Measurements from ENCODE around the gene IL12RB2.

Gene IL12RB2

GRCh38 chr1:67347688-67348472, 40.2 kb downstream of the IL12RB2 start:
- DNase-seq (ENCODE audit: low read depth, low spot score), result peak; percentile 11

GRCh38 chr1:67348586-67349252, 41.0 kb downstream of the IL12RB2 start:
- no peak for DNase-seq (ENCODE audit: low read depth, low spot score)

DNA sequence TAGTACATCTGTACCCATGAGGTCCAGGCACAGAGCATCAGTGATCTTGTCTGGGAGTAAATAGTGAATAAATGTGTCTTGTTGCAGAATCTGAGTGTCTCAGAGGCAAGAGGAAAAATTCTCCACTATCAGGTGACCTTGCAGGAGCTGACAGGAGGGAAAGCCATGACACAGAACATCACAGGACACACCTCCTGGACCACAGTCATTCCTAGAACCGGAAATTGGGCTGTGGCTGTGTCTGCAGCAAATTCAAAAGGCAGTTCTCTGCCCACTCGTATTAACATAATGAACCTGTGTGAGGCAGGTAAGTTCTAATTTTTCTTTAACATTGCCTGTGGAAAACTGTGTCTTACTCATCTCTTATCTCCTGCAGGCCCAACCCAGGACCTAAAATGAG, 43.1 kb downstream of the IL12RB2 start:
- no peak for DNase-seq (ENCODE audit: low read depth, low spot score)

- DNase-seq (ENCODE audit: low read depth, low spot score), result no peak
Measured at GRCh38 chr1:67352211-67352610, 44.5 kb downstream of the IL12RB2 start.

GRCh38 chr1:67355745-67356424, 48.2 kb downstream of the IL12RB2 start:
- no peak for DNase-seq (ENCODE audit: low read depth, low spot score)

- DNase-seq (ENCODE audit: low read depth, low spot score), result no peak
Measured at GRCh38 chr1:67359592-67359991, 51.9 kb downstream of the IL12RB2 start.

DNA sequence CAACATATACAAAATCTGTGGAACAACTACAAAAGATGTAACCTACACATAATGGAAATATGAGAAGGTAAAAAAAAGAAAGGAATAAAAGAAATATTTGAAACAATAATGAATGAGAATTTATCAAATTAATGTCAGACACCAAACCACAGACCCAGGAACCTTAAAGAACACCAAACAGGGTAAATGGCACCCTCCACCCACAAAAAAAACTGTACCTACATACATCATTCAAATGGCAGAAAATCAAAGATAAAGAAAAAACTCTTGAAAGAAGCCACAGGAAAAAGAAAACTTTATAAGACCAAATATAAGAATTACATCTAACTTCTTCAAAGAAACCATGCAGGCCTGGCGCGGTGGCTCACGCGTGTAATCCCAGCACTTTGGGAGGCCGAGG, 54.0 kb downstream of the IL12RB2 start:
- DNase-seq (ENCODE audit: low read depth, low spot score), result no peak

GRCh38 chr1:67367370-67368045, 59.8 kb downstream of the IL12RB2 start:
- DNase-seq (ENCODE audit: low read depth, low spot score), result no peak

DNA sequence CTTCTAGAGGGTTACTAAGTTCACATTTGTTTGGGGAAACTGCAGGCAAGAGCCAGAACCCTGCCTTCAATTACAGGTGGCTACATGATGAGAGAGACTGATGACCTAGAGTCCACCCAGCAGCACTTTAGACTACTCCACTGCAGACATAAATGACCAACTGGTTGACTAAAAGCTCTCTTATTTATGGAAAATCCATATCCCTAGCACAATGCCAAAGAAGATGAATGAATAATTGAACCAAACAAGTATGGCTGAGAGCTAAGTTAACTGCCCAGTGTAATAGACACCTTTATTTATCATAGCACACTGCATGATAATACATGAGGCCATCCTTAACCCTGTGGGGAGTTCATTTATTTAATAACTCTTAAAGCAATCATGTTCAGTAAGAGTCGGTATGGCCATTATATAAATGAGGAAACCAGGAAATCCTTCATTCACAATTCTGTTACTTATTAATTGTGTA, 60.4 kb downstream of the IL12RB2 start:
- no peak for DNase-seq (ENCODE audit: low read depth, low spot score)

DNA sequence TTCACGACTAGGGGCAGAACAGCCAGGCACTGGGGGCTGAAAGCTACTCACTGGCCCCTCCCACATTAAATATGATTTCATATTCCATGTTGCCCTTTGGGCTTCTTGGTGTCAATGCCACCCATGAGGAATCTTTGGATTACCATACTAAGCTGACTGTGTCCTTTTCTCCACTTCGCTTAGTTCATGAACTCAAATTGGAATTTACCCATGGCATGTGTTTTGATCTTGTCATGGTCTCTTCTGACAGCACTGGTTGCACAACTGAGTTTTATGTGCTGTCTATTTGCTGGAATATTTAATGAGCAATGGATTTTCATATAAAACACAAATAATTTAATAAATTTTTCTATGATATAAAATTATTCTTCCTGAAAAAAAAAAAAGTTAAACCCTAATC, 63.4 kb downstream of the IL12RB2 start:
- DNase-seq (ENCODE audit: low read depth, low spot score), result no peak

- no peak for DNase-seq (ENCODE audit: low read depth, low spot score)
Measured at GRCh38 chr1:67371681-67372080, 64.0 kb downstream of the IL12RB2 start.

GRCh38 chr1:67372136-67372535, 64.5 kb downstream of the IL12RB2 start:
- no peak for DNase-seq (ENCODE audit: low read depth, low spot score)

DNA sequence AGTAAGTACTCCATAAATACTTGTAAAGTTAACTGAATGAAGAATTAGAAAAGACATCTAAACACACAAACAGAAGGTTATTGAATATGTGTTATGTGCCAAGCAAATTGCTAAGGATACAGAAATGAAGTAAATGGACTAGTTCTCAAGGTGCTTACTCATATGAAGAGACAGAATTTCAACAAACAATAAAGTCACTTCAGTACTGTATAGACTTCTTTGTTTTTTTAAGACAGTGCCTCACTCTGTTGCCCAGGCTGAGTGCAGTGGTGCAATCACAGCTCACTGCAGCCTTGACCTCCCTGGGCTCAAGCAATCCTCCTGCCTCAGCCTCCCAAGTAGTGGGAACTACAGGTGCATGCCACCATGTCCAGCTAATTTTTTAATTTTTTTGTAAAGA, 65.2 kb downstream of the IL12RB2 start:
- no peak for DNase-seq (ENCODE audit: low read depth, low spot score)

DNA sequence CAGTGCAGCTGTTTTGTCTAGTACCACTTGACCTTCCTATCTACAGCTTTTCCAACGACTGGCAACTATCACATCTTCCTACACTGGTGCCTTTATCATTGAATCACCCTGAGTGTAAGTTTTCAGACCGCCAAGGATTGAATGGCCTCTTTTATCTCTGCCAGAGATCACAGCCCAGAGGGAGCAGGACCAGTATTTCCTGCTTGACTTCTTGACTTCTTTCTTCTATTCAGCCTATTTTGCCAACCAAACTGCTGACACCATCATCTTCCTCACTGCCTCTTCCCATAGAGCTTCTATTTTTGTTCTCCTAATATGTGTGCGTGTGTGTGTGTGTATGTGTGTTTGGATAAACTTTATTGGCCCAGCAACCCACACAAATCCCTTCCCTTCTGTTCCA, 68.7 kb downstream of the IL12RB2 start:
- no peak for DNase-seq (ENCODE audit: low read depth, low spot score)

- no peak for DNase-seq (ENCODE audit: low read depth, low spot score)
Measured at GRCh38 chr1:67377253-67377652, 69.6 kb downstream of the IL12RB2 start.

GRCh38 chr1:67381154-67381553, 73.5 kb downstream of the IL12RB2 start:
- no peak for DNase-seq (ENCODE audit: low read depth, low spot score)

DNA sequence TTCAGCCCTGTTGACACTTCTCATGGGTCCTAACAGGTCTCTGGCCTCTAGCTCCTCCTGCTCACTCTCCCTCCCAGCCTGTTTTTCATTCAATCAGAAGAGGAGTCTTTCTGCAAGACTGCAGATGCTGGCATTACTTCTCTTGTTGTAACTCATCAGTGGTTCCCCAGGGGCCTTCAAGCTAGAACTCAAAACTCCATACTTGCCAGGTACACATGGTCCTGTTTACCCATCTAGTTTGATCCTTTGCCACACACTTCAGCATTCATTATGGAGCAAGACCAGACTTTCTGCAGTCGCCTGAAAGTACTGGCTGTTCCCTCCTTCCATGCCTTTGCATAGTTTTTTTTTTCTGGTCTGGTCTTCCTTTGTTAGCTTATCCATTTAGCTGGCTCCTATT, 74.6 kb downstream of the IL12RB2 start:
- no peak for DNase-seq (ENCODE audit: low read depth, low spot score)

DNA sequence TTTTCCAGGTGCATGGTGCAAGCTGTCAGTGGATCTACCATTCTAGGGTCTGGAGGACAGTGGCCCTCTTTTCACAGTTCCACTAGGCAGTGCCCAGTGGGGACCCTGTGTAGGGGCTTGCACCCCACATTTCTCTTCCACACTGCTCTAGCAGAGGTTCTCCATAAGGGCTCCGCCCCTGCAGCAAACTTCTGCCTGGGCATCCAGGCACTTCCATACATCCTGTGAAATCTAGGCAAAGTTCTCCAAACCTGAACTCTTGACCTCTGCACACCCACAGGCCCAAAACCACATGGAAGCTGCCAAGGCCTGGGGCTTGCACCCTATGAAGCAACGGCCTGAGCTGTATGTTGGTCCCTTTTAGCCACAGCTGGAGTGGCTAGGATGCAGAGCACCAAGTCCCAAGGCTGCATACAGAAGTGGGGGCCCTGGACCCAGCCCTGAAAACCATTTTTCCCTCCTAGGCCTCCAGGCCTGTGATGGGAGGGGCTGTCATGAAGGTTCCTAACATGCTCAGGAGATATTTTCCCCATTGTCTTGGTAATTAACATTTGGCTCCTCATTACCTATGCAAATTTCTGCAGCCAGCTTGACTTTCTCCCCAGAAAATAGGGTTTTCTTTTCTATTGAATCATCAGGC, 76.4 kb downstream of the IL12RB2 start:
- no peak for DNase-seq (ENCODE audit: low read depth, low spot score)

DNA sequence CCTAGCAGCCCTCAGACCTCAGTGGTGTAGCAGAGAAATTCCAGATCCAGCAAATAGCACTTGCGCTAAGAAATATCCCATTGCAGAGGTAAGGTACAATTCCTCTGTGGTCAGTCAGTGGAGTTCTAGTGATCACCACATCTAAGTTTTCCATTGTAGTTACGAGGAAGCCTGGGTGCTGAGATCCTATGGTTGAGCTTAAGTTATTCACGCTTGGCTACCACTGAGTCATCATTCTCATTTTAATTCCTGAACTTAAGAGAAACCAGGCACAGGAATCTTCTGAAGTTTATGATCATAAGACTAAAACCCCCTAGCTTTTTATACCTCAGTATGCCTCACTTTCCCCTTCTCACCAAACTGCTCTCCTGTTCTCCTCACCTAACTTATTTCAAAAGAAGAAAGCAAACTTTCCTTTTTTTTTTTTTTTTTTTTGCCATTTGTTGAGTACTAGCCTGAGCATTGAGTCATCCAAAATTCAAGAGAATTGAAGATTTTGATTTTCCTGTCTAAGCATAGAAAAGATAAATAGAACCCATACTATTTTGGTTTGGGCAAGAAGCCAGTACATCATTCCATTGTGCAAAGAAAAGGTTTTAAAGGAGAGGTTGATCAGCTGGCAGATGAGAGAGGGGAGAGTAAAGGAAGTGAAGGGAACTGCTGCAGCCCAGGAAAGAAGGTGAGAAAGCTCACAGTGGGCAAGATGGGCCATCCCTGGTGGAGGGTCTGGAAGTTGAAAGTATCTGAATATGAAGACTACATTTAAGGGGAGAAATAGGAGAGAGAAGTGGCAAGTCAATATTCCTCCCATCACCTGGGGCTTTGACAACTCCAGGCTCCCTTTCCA, 82.6 kb downstream of the IL12RB2 start:
- no peak for DNase-seq (ENCODE audit: low read depth, low spot score)

DNA sequence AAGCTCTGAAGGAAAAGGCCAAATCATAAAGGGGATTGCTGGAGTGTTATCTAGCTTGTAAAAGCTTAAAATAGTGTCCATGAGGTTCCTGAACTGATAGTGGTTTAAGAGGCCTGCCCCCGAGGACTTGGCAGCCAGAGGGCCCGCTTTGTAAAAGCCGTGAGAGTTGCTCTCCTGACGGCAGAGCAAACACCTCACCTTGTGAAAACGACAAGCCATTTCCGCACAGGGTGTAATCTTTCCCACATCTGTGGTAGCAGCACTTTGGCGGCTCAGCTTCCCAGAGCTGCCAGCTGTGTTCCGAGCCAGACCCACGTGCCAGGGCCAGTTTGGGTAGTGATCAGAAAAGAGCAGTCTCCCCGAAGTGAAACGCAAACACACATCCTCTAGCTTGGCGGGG, 85.6 kb downstream of the IL12RB2 start:
- DNase-seq (ENCODE audit: low read depth, low spot score), result no peak

GRCh38 chr1:67393737-67394136, 86.1 kb downstream of the IL12RB2 start:
- DNase-seq (ENCODE audit: low read depth, low spot score), result no peak

Measured in brain pericyte (primary cell).